Body of pancreas (tissue), 4 donors: ENCODE results near the gene MAB21L4. TPM values are rescaled to one million over a fixed set of nuclear protein-coding genes. Genes with fewer than 3 reads are reported as not detected.

ENCODE experiments used
- ATAC-seq: fragments of 150-250 bp; one replicate; pipeline ENCODE4 v1.9.1; 2016
- DNase-seq, 4 donors: peaks; one replicate each; pipeline ENCODE4 v3.0.0-alpha.2; 2019
- H3K27ac ChIP-seq, 4 donors: fragments of 200-600 bp; sonication (generic); 1 replicate in 3 of 4; 2 replicates in 1 of 4; pipeline versions ENCODE4 v1.5.1 to v1.6.1; 2016 to 2019; ENCODE audit warnings: mild to moderate bottlenecking in 1 of 4, mixed read lengths in 1 of 4, moderate library complexity in 1 of 4
- H3K27me3 ChIP-seq, 2 donors: fragments of 200-600 bp; sonication (generic); one replicate each; pipeline ENCODE4 v1.6.0; 2016; ENCODE audit warnings: mild to moderate bottlenecking in 1 of 2
- H3K36me3 ChIP-seq, 2 donors: fragments of 200-600 bp; sonication (generic); replicated peaks in 1 of 2; 2 replicates each; pipeline ENCODE4 v1.5.1; 2016; ENCODE audit warnings: low read depth in 2 of 2; ENCODE audit not compliant: insufficient read depth in 1 of 2
- H3K4me1 ChIP-seq: fragments of 200-600 bp; sonication (generic); one replicate; pipeline ENCODE4 v1.6.0; 2016
- H3K4me3 ChIP-seq, 2 donors: fragments of 200-600 bp; sonication (generic); 1 replicate in 1 of 2; 2 replicates in 1 of 2; pipeline ENCODE4 v1.5.1; 2016 to 2019
- H3K9me3 ChIP-seq, 3 donors: fragments of 200-600 bp; sonication (generic); 1 replicate in 2 of 3; 2 replicates in 1 of 3; pipeline ENCODE4 v1.5.1; 2016
- POLR2A ChIP-seq, 3 donors: fragments of 450-650 bp; IDR thresholded peaks; one replicate each; pipeline ENCODE4 v1.6.1; 2016; ENCODE audit warnings: antibody characterized with exemption in 3 of 3, mild to moderate bottlenecking in 2 of 3
- WGBS, 2 donors: methylation state at CpG; one replicate each; pipeline ENCODE4 v1.1.5; 2017; 5-methylcytosine and 5-hydroxymethylcytosine counted together
- intact Hi-C: fragments of 100-400 bp; cut with DNase I; formaldehyde crosslinking; loops from one replicate; pipeline ENCODE4 v1.15.1; 2023
- total RNA-seq, 2 donors: library from RNA; depleted of rRNA; stranded (reverse); fragments of >200 nt; gene quantifications; one replicate each; pipeline ENCODE4 v1.1.0, GENCODE V29; 2016
- TF ChIP-seq, protein P1 (sequence below), 7 experiments: fragments of 450-650 bp in 4 of 7; fragments of 200-600 bp in 3 of 7; sonication (generic) in 3 of 7; IDR thresholded peaks; one replicate each; pipeline ENCODE4 v1.5.1; 2016 to 2019; ENCODE audit warnings: antibody characterized with exemption in 7 of 7

MAB21L4 gene
- total RNA-seq, 2 donors from 2014 or later: 0.26 TPM; not detected in 1

DNA sequence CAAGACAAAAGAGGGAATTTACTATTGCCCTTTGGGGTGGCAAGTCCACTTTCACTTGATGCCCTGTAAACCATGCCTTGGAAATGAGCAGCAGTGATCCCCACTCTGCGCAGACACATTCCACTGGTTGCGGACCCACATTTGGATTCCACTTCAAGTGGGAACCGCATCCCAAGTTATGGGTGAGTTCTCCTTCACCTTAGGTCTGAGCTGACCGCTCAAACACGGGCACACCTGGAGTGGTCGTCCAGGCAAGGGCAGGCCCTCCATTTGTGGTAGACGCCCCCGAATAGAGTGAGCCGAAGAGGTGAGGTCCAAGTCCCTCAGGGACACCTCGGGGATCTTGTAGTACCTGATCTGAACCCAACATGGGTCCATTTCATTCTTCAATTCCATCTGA is 37.1 kb downstream of the MAB21L4 start:
- no peak overlapping the region for H3K4me3 ChIP-seq

DNA sequence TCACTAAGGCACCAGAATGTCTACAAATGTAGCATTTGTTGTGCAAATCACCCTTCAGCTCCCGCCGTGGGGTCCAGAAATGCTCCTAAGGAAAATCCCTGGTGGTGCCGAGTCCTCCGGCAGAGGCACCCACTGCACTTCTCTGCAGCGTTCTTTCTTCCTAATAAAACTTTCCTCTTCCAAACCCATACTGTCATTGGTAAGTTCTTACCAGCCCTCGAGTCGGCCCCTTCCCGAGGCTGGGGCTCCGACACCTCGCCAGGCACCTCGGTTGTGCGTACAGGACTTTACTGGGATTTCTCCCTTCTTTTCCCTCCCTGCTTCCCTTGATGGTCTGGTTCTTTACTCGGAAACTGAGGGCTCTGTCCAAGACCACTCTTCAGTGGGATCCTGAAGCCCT is 37.6 kb downstream of the MAB21L4 start:
- 95 to 97% methylated on average over 13 of the region's 13 CpGs for WGBS, 2 donors
- no peak overlapping the region for H3K27ac ChIP-seq
- intact Hi-C loops: no loop called here
- peaks cover 13% of the 10 kb centered on the region for H3K4me1 ChIP-seq
- H3K4me3 ChIP-seq: no peak overlapping the region
- no peaks in the 10 kb centered on the region for H3K9me3 ChIP-seq
- ATAC-seq (no peak), DNase-seq (no peak)
- H3K27me3 ChIP-seq: no peaks in the 10 kb centered on the region
- H3K36me3 ChIP-seq: no peaks in the 10 kb centered on the region
- TF ChIP-seq, protein P1, sequence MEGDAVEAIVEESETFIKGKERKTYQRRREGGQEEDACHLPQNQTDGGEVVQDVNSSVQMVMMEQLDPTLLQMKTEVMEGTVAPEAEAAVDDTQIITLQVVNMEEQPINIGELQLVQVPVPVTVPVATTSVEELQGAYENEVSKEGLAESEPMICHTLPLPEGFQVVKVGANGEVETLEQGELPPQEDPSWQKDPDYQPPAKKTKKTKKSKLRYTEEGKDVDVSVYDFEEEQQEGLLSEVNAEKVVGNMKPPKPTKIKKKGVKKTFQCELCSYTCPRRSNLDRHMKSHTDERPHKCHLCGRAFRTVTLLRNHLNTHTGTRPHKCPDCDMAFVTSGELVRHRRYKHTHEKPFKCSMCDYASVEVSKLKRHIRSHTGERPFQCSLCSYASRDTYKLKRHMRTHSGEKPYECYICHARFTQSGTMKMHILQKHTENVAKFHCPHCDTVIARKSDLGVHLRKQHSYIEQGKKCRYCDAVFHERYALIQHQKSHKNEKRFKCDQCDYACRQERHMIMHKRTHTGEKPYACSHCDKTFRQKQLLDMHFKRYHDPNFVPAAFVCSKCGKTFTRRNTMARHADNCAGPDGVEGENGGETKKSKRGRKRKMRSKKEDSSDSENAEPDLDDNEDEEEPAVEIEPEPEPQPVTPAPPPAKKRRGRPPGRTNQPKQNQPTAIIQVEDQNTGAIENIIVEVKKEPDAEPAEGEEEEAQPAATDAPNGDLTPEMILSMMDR (IDR thresholded peaks at IDR 0.05): no peak
- TF ChIP-seq POLR2A (IDR thresholded peaks at IDR 0.05): no peak

More for the DNA sequence above, 37.1 kb downstream of the MAB21L4 start:
- H3K36me3 ChIP-seq: no peaks in the 10 kb centered on the region
- TF ChIP-seq, protein P1 (IDR thresholded peaks at IDR 0.05): no peak
- TF ChIP-seq POLR2A (IDR thresholded peaks at IDR 0.05): no peak
- intact Hi-C loops: no loop called here
- no peaks in the 10 kb centered on the region for H3K27me3 ChIP-seq
- no peak for DNase-seq
- ATAC-seq: no peak
- peaks cover 13% of the 10 kb centered on the region for H3K4me1 ChIP-seq
- H3K9me3 ChIP-seq: no peaks in the 10 kb centered on the region
- WGBS, 2 donors: 89 to 93% methylated on average over 9 to 10 of the region's 10 CpGs
- no peak overlapping the region for H3K27ac ChIP-seq

DNA sequence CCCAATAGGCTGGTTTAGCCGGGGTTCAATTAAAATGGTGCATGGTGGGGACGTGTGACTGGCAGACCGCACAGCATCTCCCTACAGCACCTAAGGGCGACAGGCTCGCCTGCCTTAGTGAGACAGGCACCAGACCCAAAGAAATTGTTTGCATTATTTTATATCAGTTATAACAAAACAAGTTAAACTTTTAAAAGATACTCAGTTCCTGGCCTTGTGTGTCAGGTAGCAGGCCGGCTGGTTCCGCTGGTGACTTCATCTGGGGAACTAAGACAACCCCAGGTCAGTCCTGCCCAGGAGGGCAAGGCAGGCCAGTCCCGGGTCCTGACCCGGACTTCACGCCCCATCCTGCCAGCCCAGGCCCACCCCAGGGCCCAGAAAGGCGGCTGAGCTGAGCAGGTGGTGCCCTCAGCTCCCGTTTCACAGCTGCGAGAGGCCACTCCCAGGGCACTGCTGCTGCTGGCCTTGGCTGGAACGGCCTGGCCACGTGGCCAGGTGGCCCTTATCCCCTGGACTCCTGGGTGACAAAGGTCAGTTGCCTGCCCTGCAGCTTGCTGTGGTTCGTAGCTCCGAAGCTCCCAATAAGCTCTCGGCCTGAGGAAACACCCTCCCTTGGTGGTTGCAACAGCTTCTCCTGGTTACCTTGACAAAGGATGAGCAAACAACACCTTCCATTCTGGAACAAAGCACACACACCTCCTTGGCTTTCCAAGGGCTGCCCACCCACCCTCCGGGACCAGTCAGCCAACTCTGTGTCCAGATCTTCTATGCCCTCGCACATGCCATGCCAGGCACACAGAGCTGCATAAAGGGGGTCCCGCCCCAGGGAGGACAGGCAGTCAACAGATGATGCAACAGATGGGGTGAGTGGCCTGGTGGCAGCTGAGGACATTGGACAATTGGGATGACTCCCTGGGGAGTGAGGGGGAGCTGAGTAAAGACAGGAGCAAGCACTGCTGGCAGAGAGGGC is 38.6 kb downstream of the MAB21L4 start:
- 46 to 71% methylated on average over 13 to 21 of the region's 21 CpGs for WGBS, 2 donors
- peak; percentile 53 to 82 (median 76) for DNase-seq

DNA sequence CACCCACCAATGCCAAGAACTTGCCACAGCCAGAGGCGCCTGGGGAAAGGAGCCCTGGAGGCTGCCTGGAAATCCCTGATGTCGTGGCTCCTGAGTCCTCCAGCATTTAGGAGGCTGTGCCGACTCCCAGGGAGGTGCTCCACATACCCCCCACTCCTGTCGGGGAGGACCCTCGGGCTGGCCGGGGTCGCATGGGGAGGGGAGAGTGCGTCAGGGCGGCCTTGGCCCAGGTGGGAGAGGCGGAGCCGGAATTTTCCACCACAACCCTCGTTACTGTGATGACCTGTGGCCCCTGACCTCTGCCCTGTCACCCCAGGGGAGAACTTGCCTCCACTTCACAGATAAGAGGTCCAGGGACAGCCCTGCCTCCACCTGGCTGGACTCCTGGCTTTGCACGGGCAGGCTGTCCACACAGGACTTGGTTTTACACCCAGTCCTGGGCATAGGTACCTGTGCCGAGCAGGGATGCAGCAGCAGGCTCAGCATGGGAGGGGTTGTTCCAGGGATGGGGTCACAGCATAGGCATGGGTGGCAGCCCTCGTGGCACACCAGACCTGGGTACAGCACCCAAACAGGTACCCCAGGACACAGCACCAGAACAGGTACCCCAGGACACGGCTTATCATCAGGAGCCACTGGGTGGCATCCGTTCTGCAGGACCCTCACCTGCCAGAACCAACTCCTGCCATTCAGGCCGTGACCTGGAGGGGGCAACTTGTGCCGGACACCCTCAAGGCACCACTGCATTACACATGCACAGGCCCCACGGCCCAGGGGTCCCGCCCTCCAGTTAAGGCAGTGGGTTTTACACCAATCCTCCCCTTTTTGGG is 39.6 kb downstream of the MAB21L4 start:
- Histone ChIP-seq H3K4me3 (no peak overlapping the region), H3K9me3 (no peaks in the 10 kb centered on the region), H3K27ac (no peak overlapping the region), H3K36me3 (no peaks in the 10 kb centered on the region), H3K27me3 (no peaks in the 10 kb centered on the region), H3K4me1 (peaks cover 13% of the 10 kb centered on the region)
- no peak for DNase-seq
- intact Hi-C loops: no loop called here
- no peak for ATAC-seq
- WGBS, 2 donors: 80 to 88% methylated on average over 7 to 18 of the region's 21 CpGs
- TF ChIP-seq, protein P1 (IDR thresholded peaks at IDR 0.05): peak in 1 of 7 experiments; percentile 6
- TF ChIP-seq POLR2A (IDR thresholded peaks at IDR 0.05): no peak

More for the DNA sequence above, 38.6 kb downstream of the MAB21L4 start:
- peak; percentile 85 for ATAC-seq
- TF ChIP-seq POLR2A (IDR thresholded peaks at IDR 0.05): no peak
- TF ChIP-seq, protein P1 (IDR thresholded peaks at IDR 0.05): no peak
- no peak overlapping the region for H3K4me3 ChIP-seq
- peak overlapping the region in 3 of 4 donors; percentile 15 to 44 (median 23) for H3K27ac ChIP-seq
- intact Hi-C loops: no loop called here
- peaks cover 13% of the 10 kb centered on the region for H3K4me1 ChIP-seq
- H3K27me3 ChIP-seq: no peaks in the 10 kb centered on the region
- no peaks in the 10 kb centered on the region for H3K9me3 ChIP-seq
- no peaks in the 10 kb centered on the region for H3K36me3 ChIP-seq
